22Rv1 (cell line): ENCODE measurements around the gene DPT.

Experiments
- H3K27ac ChIP-seq: fragments of 450-650 bp; 2 replicates; pipeline ENCODE4 v1.5.1; 2017
- ZFX ChIP-seq: fragments of 450-650 bp; IDR thresholded peaks from 2 replicates; pipeline ENCODE4 v1.6.1; 2017; ENCODE audit warnings: antibody characterized with exemption, borderline replicate concordance
- TF ChIP-seq, protein P1 (sequence below): fragments of 450-650 bp; IDR thresholded peaks from 2 replicates; pipeline ENCODE4 v1.5.1; 2017; ENCODE audit warnings: mild to moderate bottlenecking

Gene DPT

DNA sequence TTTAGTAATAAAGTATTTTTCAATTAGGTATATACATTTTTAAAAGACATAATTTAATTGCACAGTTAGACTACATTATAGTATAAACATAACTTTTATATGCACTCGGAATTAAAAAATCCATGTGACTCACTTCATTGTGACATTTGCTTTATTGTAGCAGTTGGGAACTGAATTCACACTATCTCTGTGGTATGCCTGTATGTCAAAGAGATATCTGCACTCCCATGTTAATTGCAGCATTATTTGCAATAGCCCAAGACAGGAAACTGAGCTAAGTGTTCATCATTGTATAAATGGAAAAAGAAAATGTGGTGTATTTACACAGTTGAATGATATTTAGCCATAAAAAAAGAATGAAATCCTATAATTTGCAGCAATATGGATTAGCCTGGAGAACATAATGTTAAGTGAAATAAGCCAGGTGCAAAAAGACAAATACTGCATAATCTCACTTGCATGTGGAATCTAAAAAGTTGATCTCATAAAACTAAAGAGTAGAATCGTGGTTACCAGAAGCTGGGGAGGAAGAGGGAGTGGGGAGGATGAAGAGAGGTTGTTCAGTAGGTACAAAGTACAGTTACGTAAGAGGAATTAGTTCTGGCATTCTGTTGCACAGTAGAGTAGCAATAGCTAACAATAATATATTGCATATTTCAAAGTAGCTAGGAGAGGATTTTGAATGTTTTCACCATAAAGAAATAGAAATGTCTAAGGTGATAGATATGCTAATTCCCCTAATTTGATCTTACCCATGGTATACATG is 64.8 kb downstream of the DPT start:
- H3K27ac ChIP-seq, result no peak overlapping the region
- TF ChIP-seq, protein P1, sequence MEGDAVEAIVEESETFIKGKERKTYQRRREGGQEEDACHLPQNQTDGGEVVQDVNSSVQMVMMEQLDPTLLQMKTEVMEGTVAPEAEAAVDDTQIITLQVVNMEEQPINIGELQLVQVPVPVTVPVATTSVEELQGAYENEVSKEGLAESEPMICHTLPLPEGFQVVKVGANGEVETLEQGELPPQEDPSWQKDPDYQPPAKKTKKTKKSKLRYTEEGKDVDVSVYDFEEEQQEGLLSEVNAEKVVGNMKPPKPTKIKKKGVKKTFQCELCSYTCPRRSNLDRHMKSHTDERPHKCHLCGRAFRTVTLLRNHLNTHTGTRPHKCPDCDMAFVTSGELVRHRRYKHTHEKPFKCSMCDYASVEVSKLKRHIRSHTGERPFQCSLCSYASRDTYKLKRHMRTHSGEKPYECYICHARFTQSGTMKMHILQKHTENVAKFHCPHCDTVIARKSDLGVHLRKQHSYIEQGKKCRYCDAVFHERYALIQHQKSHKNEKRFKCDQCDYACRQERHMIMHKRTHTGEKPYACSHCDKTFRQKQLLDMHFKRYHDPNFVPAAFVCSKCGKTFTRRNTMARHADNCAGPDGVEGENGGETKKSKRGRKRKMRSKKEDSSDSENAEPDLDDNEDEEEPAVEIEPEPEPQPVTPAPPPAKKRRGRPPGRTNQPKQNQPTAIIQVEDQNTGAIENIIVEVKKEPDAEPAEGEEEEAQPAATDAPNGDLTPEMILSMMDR, result no peak
- TF ChIP-seq ZFX, result no peak

DNA sequence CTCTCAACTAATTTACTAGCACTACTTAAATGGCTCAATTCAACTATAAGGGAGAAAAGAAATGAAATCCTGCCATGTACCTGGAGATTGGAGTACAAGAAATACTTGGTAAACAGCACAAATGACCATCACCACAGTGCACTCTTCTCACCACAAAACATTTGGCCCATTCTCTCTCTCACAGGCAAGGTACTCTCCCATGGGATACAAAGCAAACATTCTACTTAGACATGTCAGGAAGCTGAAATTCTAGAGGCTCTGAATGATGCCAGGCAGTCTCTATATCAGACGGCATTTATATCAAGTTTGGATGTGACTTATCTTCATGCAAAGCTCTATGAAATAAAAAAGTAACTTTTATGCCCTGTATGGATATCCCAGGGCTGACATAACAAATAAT is 72.5 kb downstream of the DPT start:
- no peak overlapping the region for H3K27ac ChIP-seq
- TF ChIP-seq, protein P1, result no peak

DNA sequence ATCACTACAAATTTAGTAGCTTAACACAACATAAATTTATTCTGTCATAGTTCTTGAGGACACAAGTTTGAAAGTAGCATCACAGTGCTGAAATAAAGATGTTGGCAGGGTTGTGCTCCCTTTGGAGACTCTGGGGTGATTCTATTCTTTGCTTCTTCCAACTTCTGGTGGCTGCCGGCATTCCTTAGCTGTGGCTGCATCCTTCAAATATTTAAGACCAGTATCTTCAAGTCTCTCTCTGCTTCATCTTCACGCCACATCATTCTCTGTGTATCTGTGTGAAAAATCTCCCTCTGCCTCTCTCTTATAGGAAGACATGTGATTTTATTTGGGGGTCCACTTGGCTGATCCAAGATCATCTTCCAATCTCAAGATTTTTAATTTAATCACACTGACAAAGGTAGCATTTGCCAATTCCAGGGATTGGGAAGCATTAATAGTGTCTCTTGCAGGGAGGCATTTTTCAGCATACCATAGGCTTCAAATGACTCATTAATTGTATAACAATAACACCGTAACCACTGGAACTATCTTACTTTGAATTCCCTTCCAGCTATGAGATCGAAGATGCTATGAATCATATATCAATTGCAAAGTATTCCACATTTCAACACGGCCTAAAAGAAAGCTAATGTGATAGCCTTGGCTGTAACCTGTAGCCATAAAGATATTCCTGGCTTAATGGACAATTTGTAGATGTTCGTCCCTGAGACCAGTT is 74.6 kb downstream of the DPT start:
- no peak overlapping the region for H3K27ac ChIP-seq
- TF ChIP-seq, protein P1, result no peak
- TF ChIP-seq ZFX, result no peak

DNA sequence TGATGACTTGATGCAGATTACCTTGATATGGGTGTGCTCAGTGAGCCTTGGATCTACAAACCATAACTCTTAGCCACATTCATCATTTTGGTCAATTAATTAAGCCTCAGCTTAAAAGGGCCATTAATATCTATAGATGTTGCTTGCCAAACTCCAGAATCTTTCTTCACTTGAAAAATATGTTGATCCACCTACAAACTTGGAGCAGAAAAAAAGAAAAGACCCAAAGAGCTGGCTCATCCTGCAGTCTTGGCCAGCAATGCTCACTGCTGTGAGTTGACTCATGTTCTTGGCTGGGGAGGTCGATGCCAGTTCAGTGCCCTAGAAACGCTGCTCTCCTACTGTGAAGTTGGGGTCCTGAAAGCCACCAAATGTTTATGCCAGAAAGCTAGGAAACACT is 75.4 kb downstream of the DPT start:
- H3K27ac ChIP-seq, result no peak overlapping the region
- TF ChIP-seq ZFX, result no peak
- TF ChIP-seq, protein P1, result no peak

DNA sequence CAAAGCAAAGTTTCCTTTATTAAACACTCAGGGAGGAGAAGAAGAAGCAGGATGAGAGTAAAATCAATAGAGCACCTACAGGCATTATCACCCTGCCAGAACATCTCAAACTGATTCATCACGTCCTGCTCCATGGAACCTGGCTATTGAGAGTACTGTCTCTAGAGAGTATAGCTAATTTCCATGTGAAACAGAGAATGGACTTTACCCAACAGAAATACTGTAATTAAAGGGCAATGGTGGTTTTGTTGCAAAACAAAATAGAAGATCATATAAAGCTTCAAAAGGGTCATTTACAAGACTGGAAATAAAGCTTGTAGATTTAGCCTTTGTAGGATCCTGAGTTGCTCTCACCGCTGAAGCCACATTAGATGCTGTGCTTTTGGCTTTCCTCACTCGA is 83.3 kb downstream of the DPT start:
- no peak overlapping the region for H3K27ac ChIP-seq
- TF ChIP-seq, protein P1, result no peak
- TF ChIP-seq ZFX, result no peak
